ENCODE data around the gene LAMA2. TPM values are rescaled to one million over a fixed set of nuclear protein-coding genes. Genes with fewer than 3 reads are reported as not detected.
A peak's percentile ranks its signal among the peaks of the same experiment; 100 is the strongest.

LAMA2 gene
- polyA plus RNA-seq, 3 donors: 33.6 to 44.4 (median 39.6) TPM

DNA sequence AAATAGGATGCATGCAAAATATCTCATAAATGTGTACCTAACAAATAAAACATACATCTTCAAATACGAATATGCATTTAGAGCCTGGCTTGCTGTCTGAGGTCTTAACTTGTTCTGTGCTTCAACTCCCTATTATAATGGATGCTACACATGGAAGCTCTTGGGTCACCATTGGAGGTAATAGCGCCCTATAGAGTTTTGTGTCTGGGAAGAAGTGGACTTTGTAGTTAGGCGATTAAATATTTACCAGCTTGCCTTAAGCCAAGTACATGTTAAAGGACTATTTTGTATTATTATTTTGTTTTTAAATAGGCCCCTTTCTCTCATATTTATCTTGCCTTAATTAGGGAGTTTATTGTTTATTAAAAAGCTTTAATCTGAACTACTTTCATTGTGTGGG is 107.4 kb downstream of the LAMA2 start:
- peak in 1 of 11 donors; percentile 2 for DNase-seq (ENCODE audit: extremely low read depth in 1 of 11, low read depth in 9 of 11, low spot score in 4 of 11)

DNA sequence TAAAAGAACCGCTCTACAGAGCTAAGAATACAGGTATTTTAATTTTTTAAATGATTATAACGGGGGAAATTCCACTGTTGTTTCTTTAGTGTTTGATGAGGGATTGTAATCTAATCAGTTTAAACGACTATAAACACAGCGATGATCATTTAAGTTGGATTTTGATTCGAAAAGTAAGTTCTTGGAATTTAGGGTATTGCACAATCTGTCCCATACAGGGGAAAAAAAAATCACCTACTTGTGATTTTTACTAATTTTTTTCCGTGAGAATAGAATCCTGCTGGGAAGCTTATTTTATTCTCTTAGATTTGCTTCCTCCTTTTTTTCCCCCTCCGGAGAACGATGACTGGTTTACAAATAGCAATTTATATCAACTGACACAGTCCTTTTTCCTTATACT is 108.0 kb downstream of the LAMA2 start:
- DNase-seq (ENCODE audit: extremely low read depth in 1 of 11, low read depth in 9 of 11, low spot score in 4 of 11): no peak

DNA sequence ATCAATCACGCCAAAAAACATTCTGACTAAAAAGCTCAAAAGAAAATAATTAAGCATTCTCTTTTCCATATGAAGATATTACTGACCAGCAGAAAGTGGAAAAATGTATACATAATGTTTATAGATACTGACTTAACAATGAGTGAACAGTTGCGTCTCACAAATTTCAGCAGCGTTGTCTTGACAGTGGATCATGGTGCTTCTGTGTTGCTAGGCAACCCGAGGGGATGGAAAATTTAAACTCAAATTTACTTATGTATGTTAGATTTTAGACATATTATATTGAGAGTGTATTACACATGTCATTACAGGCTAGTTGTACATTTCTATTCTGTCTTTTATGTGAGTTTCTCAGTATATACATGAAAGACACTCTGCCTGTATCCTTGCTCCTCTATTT is 110.2 kb downstream of the LAMA2 start:
- no peak for DNase-seq (ENCODE audit: extremely low read depth in 1 of 11, low read depth in 9 of 11, low spot score in 4 of 11)

DNA sequence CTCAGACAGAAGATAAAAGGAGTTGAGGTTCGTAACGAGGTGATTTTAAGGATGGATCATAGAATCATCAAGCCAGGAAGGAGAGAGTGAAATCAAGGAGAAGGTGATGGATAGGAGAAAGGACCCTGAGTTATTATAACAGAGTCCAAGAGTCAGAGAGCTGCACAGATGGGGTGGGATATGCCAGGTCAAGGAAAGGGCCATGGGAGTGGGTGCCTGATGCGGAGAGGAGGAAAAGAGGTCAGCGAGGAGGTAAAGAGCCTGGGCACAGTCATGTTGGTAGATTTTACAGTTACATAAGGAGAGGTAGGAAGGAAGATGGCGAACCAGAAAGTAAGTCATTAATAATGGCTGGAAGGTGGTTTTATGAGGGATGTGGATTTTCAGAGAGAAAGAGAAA is 114.9 kb downstream of the LAMA2 start:
- no peak for DNase-seq (ENCODE audit: extremely low read depth in 1 of 11, low read depth in 9 of 11, low spot score in 4 of 11)

DNA sequence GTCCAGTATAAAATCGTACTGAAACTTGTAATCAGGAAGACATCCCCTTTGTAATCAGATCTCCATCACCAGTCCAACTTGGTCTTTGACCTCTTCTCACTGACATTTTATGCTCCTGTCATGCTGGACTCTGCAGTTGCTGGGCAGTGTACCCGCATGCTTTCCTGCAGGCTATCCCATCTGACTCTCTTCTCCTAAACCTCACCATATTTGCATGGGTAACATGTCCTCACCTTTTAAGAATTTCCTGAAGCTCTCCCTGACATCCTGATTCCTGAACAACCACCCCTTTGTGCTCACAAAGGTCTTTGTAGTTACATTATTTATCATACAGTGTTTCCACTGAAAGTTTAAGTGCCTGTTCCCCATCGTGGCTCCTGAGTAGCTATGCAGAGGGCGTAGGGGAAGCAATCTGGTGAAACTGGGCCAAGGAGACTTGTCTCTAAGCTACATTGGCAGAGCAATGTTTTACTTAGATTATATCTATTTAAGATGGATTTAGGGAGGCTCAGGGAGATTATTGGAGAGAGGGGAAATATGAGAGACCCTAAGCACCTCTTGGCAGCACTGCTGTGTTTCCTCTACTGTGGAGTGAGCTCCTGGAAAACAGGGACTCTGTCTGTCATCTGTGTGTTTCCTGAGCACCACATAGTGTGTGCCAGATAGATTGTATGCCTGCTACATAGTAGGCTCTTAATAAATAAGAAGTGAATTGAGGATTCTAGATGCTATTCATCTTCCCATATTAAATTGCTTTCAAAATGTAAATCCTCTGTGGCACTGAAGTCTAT is 124.0 kb downstream of the LAMA2 start:
- no peak for DNase-seq (ENCODE audit: extremely low read depth in 1 of 11, low read depth in 9 of 11, low spot score in 4 of 11)

DNA sequence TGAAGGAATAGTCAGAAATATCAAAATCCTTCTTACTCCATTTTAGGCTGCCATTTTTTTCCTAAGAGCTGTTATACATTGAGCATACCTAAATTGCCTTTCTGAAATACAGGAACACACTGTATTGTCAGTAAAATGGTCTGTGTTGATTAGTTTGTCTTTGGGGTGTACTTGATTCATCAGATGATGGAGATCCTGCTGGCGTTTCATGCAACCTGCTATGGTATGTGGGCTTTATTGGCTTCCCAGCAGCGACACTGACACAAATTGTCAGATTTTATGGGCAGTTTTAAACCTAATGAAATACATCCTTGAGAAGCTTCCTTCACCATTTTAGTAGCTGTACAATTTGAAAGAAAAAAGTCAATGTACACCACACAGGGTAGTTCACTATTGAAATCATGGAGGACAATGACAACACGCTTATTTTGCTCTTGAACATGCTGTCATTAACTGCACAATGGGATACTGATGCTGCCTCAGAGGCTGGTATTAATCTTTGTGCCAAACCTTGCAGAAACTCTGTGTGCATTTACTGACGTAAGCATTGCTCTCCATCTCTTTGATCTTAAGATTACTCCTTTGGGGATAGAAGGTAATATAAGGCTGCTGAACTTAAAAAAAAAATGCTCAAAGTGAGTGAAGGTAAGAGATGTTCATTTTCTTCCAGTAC is 124.9 kb downstream of the LAMA2 start:
- DNase-seq (ENCODE audit: extremely low read depth in 1 of 11, low read depth in 9 of 11, low spot score in 4 of 11): no peak

DNA sequence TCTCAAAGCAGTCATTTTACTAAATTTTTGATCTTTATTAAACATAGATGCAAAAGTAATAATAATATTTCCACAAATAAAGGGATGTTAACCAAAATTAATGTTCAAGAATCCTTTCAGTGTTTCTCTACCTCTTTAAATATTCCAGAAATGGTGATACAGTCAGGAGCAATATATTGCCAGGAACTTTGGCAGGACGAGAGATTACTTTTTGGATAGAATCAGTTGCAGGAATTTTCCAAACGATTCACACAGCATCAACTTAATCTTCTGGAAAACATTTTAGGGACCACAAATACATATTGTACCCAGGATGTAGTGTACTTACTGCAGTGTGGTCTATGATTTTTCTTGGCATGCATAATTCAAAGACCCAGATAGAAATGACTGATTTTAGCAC is 125.7 kb downstream of the LAMA2 start:
- no peak for DNase-seq (ENCODE audit: extremely low read depth in 1 of 11, low read depth in 9 of 11, low spot score in 4 of 11)

DNA sequence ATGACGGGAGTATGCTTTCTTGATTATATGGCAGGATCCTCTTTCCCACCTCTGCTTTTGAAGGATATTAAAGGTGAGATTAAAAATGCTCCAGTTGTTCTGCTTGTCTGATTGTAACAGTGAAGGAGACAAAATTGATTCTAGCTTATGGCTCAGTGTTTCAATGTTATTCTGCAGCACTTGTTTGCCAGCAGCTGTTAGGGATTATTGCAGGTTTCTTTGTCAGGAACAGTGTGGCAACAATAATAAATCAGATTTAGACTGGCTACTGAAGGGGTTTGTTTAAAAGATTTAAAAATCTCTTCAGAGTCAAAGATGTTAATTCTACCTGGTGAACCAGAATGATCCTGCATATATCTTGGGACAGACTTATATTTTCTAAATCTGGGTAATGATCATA is 126.9 kb downstream of the LAMA2 start:
- DNase-seq (ENCODE audit: extremely low read depth in 1 of 11, low read depth in 9 of 11, low spot score in 4 of 11): no peak

DNA sequence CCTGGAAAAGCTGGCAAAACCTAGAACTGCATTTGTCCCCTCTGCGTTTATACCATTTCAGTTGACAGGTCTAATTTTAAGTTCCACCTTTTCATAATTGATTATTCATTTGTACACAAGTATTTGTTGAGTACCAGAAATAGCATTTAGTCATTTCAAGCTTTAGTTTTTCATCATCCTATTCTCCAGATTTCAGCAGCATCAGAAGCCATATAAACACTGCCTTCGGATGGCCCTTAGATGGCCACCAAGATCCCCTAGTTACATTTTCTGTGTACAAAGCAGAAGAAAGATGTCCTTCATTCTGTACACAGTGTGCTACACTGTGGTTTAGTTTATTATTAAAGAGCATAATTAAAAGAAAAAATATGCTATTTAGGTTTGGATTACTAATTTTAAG is 131.4 kb downstream of the LAMA2 start:
- no peak for DNase-seq (ENCODE audit: extremely low read depth in 1 of 11, low read depth in 9 of 11, low spot score in 4 of 11)

DNA sequence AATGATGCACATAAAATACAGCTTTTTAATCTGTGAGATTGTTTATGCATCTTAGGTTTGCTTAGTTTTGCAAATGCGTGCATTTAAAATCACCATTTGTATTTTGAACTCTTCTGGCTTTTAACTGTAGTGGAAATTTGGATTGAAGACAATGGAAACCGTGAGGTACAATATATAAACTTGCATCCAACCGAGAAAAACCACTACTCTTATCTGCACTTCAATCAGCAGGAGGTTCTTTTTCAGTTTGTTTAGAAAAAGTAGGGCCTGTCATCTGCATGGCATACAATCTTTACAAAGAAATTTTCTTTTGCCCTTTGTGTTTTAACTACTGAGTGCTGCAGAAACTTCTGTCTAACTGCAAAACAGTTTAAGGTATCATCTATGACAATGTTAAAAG is 132.8 kb downstream of the LAMA2 start:
- no peak for DNase-seq (ENCODE audit: extremely low read depth in 1 of 11, low read depth in 9 of 11, low spot score in 4 of 11)

DNA sequence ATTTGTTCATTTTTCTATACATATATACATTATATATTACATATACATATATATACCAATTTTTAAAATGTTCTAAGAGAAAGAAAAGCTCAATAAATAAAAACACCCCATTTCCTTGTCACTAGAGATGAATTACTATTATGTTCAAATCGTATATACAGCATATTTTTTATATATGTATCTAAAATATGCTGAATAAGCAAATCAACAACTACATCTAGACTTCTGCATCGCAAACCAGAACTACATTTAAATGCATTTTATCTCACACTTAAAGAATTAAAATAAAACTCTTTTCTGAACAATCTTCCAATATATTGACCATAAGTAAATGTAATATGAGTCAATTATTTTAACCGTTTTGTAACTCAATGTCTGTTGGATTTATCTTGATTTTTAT is 133.9 kb downstream of the LAMA2 start:
- no peak for DNase-seq (ENCODE audit: extremely low read depth in 1 of 11, low read depth in 9 of 11, low spot score in 4 of 11)

DNA sequence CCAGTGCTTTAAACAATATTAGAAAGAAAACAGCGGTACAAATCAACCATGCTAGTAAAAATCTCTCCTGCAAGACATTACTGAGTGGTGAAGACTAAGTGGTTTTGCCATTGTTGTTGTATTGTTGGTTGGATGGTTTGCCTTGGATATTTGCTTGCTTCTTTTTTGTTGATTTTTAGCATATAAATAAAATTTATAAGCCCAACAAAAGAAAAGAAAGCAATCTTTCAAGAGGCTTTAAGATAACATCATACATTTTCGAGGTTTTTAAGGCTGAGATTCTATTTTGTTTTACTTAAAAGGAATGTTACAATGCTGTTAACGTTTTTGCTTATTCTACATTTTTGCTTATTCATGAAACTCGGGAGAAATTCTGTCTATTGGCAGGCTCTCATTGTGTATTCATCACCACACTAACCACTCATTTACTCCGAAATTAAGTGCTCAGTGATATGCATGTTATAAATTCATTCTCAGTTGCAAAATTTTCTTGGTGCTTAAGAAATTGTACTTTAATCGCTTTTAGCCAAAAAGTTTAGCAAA is 139.1 kb downstream of the LAMA2 start:
- no peak for DNase-seq (ENCODE audit: extremely low read depth in 1 of 11, low read depth in 9 of 11, low spot score in 4 of 11)

DNA sequence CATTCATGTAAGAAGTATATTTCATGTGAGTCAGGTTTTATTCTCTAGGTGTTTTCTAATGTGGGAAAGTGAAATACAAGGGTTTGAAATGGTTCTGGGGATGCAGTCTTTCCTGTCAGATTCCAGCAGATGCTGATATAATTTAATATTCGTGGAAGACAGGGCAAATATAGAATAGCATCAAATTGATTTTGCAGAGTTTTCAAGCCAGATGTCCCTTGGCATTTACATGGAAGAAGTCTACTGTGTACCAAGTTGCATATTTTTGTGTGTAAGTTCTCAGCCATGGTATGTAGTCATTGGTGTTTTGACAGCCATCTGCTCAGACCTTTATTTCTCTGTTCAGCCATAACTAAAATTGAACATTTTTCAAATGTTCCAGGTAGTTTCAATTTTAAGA is 143.7 kb downstream of the LAMA2 start:
- no peak for DNase-seq (ENCODE audit: extremely low read depth in 1 of 11, low read depth in 9 of 11, low spot score in 4 of 11)

DNA sequence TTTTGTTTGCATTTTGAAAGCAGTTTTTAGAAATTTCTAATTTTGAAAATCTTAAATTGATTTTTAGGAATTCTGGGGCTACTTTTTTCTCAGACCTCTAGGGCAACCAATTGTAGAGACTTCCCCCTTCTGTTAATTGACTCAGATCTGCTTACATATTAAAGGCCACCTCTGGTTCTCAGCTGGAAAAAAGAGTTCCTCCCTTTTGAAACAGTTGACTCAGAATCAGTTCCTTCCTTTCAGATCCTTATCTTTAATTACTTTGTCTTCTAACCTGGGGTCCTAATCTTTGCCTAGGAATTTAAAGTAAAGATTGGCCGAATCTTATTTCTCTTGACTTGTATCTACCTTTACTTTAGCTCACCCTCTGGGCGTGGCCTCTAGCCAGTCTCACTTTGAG is 146.8 kb downstream of the LAMA2 start:
- no peak for DNase-seq (ENCODE audit: extremely low read depth in 1 of 11, low read depth in 9 of 11, low spot score in 4 of 11)

DNA sequence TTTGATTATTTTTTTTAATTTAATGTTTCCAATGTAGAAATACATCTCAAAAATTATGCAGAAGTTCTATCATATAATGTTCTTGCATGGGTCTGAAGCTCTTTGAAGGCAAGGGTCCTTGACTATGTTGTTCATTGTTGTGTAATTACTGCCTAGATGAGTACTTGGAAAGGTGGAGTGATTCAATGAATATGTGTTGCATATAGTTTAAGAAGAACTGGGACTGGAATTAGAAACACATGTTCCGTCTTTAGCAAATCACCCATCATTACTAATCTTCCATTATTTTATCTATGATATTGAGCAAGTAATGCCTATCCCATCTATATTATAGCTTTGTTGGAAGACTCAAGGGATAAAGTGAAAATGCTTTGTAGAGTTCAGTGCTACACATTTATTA is 147.3 kb downstream of the LAMA2 start:
- DNase-seq (ENCODE audit: extremely low read depth in 1 of 11, low read depth in 9 of 11, low spot score in 4 of 11): no peak

DNA sequence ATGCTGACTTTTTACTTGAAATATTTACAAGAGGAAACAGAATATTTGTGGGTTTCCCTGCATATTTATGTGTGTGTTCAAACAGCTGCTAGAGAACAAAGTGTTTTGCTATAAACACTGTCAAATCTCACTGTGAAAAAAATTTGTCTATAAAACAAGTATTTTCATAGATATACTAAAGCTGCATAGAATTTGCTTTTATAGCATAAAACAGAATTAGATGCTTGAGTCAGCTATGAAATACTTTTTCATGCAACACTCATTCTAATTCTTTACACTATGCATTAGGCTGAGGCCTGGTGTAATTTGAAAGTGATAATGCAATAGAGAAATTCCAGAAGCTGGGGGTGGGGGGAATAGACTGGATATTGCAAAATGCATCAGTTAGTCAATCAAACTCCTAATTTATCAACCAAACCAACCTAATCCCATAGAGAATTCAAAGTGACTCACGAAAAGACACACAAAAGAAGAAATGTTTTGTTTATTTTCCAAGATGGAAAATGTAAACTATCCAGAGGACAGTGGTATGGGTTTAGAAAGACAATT is 148.2 kb downstream of the LAMA2 start:
- peak in 8 of 11 donors; percentile 12 to 67 (median 36) for DNase-seq (ENCODE audit: extremely low read depth in 1 of 11, low read depth in 9 of 11, low spot score in 4 of 11)

DNA sequence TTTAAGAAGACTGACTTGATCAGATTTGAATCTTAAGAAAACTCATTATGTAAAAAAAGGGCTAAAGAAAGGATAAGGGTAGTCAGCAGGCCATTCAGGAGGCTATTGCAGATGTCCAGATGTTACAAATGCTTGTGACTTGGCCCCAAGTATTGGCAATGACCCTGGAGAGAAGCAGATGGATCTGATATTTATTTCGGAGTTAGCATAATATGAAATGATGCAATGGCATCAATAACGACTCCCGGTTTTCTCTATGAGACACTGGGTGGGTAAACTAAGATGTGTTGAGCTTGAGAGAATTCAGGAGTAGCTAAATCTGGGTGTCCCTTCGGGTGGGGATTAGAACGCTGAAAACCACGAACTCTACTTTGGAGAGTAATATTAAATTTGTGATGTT is 149.7 kb downstream of the LAMA2 start:
- no peak for DNase-seq (ENCODE audit: extremely low read depth in 1 of 11, low read depth in 9 of 11, low spot score in 4 of 11)

DNA sequence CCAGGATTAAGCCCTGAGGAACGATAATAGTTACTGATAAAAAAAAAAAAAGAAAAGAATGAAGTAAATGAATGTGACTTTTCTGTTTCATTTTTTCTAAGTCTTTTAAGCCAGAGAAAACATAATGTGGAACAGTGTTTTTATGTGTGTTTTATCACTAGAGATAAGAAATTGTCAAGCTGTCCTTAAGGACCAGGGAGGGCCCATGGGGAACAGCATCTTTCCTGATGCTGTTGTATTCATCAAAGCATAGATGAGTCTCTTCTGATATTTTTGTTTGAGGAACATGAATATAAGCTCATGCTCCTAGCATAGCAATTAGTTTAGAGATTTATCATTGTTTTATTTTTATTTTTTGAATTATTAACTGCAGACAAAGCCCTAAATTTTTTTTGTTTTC is 150.2 kb downstream of the LAMA2 start:
- peak in 1 of 11 donors; percentile 0 for DNase-seq (ENCODE audit: extremely low read depth in 1 of 11, low read depth in 9 of 11, low spot score in 4 of 11)

DNA sequence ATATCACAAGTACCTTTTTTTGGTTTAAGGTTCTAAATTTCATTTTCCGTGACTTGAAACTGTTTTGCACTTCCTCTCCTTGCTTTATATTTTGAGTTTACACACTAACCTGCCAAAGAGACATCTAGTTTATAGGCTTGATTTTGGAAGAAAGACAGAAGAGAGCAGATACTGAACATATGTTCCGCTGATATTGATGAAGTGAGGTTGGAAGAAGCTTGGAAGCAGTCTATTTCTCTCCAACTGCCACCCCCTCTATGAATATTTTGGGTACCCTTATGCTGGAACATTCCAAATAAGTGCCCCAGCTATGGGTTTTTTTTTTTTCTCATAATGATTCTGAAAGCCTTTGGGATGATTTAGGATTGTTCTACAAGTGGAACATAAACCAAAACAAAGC is 150.6 kb downstream of the LAMA2 start:
- no peak for DNase-seq (ENCODE audit: extremely low read depth in 1 of 11, low read depth in 9 of 11, low spot score in 4 of 11)

DNA sequence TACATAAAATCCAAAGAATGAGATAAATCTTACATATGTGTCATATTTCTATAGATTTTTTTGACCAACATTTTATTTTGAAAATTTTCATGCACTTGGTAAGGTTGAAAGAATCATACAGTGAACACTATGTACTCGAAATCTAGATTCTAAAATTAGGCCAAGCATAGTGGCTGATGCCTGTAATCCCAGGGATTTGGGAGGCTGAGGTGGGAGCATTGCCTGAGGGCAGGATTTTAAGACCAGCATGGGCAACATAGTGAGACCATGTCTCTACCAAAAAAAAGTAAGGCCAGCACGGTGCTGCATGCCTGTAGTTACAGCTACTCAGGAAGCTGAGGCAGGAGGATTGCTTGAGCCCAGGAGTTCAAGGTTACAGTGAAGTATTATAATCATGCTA is 158.6 kb downstream of the LAMA2 start:
- no peak for DNase-seq (ENCODE audit: extremely low read depth in 1 of 11, low read depth in 9 of 11, low spot score in 4 of 11)
